HFFc6 (cell line): ENCODE results near the gene SP140L. TPM values are rescaled to one million over a fixed set of nuclear protein-coding genes. Genes with fewer than 3 reads are reported as not detected.

Experiments
- DNase-seq: peaks from one replicate; pipeline ENCODE4 v3.0.0-alpha.2; 2018
- H3K27ac Mint-ChIP-seq: 2 replicates; pipeline ENCODE4 v1.8.0; 2020; ENCODE audit warnings: mild to moderate bottlenecking, mixed read lengths
- H3K27me3 Mint-ChIP-seq: 2 replicates; pipeline ENCODE4 v1.8.0; 2021; ENCODE audit warnings: mild to moderate bottlenecking, moderate library complexity, mixed read lengths; ENCODE audit not compliant: insufficient read depth
- H3K36me3 Mint-ChIP-seq: 2 replicates; pipeline ENCODE4 v1.8.0; 2021; ENCODE audit warnings: low read depth, mixed read lengths
- H3K4me1 Mint-ChIP-seq: 2 replicates; pipeline ENCODE4 v1.8.0; 2020; ENCODE audit warnings: low read depth, mixed read lengths
- H3K4me3 Mint-ChIP-seq: 2 replicates; pipeline ENCODE4 v1.8.0; 2020; ENCODE audit warnings: mild to moderate bottlenecking, moderate library complexity, mixed read lengths
- H3K9me3 Mint-ChIP-seq: 2 replicates; pipeline ENCODE4 v1.8.0; 2020; ENCODE audit warnings: mild to moderate bottlenecking, mixed read lengths
- CTCF ChIP-seq: fragments of 200-600 bp; sonication (generic); IDR thresholded peaks from 2 replicates; pipeline ENCODE4 v1.5.0; 2021; ENCODE audit warnings: antibody characterized with exemption, mild to moderate bottlenecking
- total RNA-seq, 6 experiments: library from RNA; stranded (reverse); fragmentation: NEBNext Ultra II Directional; extraction: Animal tissue kit (Norgen Biotek cat#: 25700); gene quantifications; 2 replicates in 1 of 6; 3 replicates in 5 of 6; pipeline ENCODE4 v1.2.3, GENCODE V29; 2021

SP140L gene
- total RNA-seq, 6 experiments from 2014 or later = 18.4 to 23.9 (median 19.6) TPM

- no peak for TF ChIP-seq CTCF
- peak overlapping the region; percentile 58 for H3K27ac Mint-ChIP-seq
- no peak for DNase-seq
- peak overlapping the region; percentile 97 for H3K4me3 Mint-ChIP-seq
- H3K4me1 Mint-ChIP-seq = peaks cover 88% of the 10 kb centered on the region
- H3K27me3 Mint-ChIP-seq = peaks cover 8% of the 10 kb centered on the region; the same call in 1 of the 2 replicates
- no peaks in the 10 kb centered on the region for H3K9me3 Mint-ChIP-seq
- H3K36me3 Mint-ChIP-seq = peaks cover 35% of the 10 kb centered on the region
These were observed 92.2 kb downstream of the SP140L start for GRCh38 chr2:230419181-230419580.

GRCh38 chr2:230422149-230422548, 95.2 kb downstream of the SP140L start:
- peaks cover 45% of the 10 kb centered on the region for H3K36me3 Mint-ChIP-seq
- peaks cover 86% of the 10 kb centered on the region for H3K4me1 Mint-ChIP-seq
- H3K9me3 Mint-ChIP-seq = no peaks in the 10 kb centered on the region
- no peak for DNase-seq
- peaks cover 4% of the 10 kb centered on the region; the same call in 1 of the 2 replicates for H3K27me3 Mint-ChIP-seq
- TF ChIP-seq CTCF = peak; percentile 50
- H3K4me3 Mint-ChIP-seq = no peak overlapping the region
- H3K27ac Mint-ChIP-seq = no peak overlapping the region

- peaks cover 5% of the 10 kb centered on the region for H3K9me3 Mint-ChIP-seq
- H3K4me3 Mint-ChIP-seq = no peak overlapping the region; the same call in 1 of the 2 replicates
- TF ChIP-seq CTCF = no peak
- peaks cover 53% of the 10 kb centered on the region for H3K36me3 Mint-ChIP-seq
- H3K27ac Mint-ChIP-seq = no peak overlapping the region; the same call in 1 of the 2 replicates
- H3K27me3 Mint-ChIP-seq = no peaks in the 10 kb centered on the region
- no peak for DNase-seq
- H3K4me1 Mint-ChIP-seq = peaks cover 68% of the 10 kb centered on the region
These were observed 97.0 kb downstream of the SP140L start for GRCh38 chr2:230423851-230424458.

GRCh38 chr2:230425377-230425776, 98.4 kb downstream of the SP140L start:
- H3K27ac Mint-ChIP-seq = no peak overlapping the region
- peaks cover 55% of the 10 kb centered on the region for H3K4me1 Mint-ChIP-seq
- TF ChIP-seq CTCF = no peak
- H3K36me3 Mint-ChIP-seq = peaks cover 66% of the 10 kb centered on the region
- no peak overlapping the region for H3K4me3 Mint-ChIP-seq
- no peaks in the 10 kb centered on the region for H3K27me3 Mint-ChIP-seq
- H3K9me3 Mint-ChIP-seq = peaks cover 19% of the 10 kb centered on the region
- no peak for DNase-seq

- H3K9me3 Mint-ChIP-seq = peaks cover 19% of the 10 kb centered on the region
- H3K4me1 Mint-ChIP-seq = peaks cover 23% of the 10 kb centered on the region
- H3K36me3 Mint-ChIP-seq = peaks cover 54% of the 10 kb centered on the region
- TF ChIP-seq CTCF = no peak
- H3K4me3 Mint-ChIP-seq = no peak overlapping the region
- no peaks in the 10 kb centered on the region for H3K27me3 Mint-ChIP-seq
- no peak for DNase-seq
- H3K27ac Mint-ChIP-seq = no peak overlapping the region
These were observed 102.5 kb downstream of the SP140L start for GRCh38 chr2:230429513-230429912.
